K562 (cell line): ENCODE measurements around the gene SCN1B. TPM values are rescaled to one million over a fixed set of nuclear protein-coding genes. Genes with fewer than 3 reads are reported as not detected.

Experiments used
- BCOR ChIP-seq: fragments of 450-650 bp; IDR thresholded peaks from 2 replicates; pipeline ENCODE4 v1.6.1; 2016
- DACH1 ChIP-seq: fragments of 450-650 bp; IDR thresholded peaks from 2 replicates; pipeline ENCODE4 v1.6.1; 2018; ENCODE audit not compliant: partially characterized antibody
- DPF2 ChIP-seq: fragments of 450-650 bp; IDR thresholded peaks from 2 replicates; pipeline ENCODE4 v1.6.1; 2016
- EHMT2 ChIP-seq: fragments of 450-650 bp; IDR thresholded peaks from 2 replicates; pipeline ENCODE4 v1.6.1; 2018; ENCODE audit warnings: antibody characterized with exemption
- JUN ChIP-seq, 2 experiments: sonication (generic) in 1 of 2; formaldehyde crosslinking in 1 of 2; IDR thresholded peaks; 2 replicates each; pipeline versions ENCODE4 v1.6.1 to v1.8.0; 2012 to 2022; ENCODE audit warnings: borderline replicate concordance in 2 of 2, mild to moderate bottlenecking in 2 of 2, improper control_type of control experiment in 1 of 2, low read depth in 1 of 2, low read length in 1 of 2, missing genetic modification reagents in 1 of 2
- MAZ ChIP-seq, 2 experiments: fragments of 450-650 bp in 1 of 2; sonication (generic) in 1 of 2; formaldehyde crosslinking; IDR thresholded peaks in 1 of 2; conservative IDR thresholded peaks in 1 of 2; 2 replicates each; pipeline versions ENCODE4 v1.4.0 to v1.5.0; 2020; ENCODE audit warnings: mild to moderate bottlenecking in 1 of 2, missing genetic modification reagents in 1 of 2
- PHF21A ChIP-seq: fragments of 450-650 bp; IDR thresholded peaks from 2 replicates; pipeline ENCODE4 v1.6.1; 2017; ENCODE audit warnings: low read depth, borderline replicate concordance
- RBBP5 ChIP-seq: fragments of 200-600 bp; sonication (generic); IDR thresholded peaks from 2 replicates; pipeline ENCODE4 v1.6.1; 2012; ENCODE audit warnings: borderline replicate concordance, mild to moderate bottlenecking, low read length, control low read depth, inconsistent platforms; ENCODE audit not compliant: insufficient read depth, poor library complexity, severe bottlenecking
- RBM14 ChIP-seq: fragments of 200-400 bp; formaldehyde crosslinking; IDR thresholded peaks from 2 replicates; pipeline ENCODE4 v1.6.1; 2018; ENCODE audit warnings: low read depth, mild to moderate bottlenecking, low read length, moderate library complexity, borderline replicate concordance; ENCODE audit not compliant: insufficient read depth
- polyA plus RNA-seq, 8 experiments: library from polyadenylated mRNA; depleted of rRNA in 4 of 8; stranded (reverse) in 5 of 8; unstranded in 3 of 8; fragments of >200 nt; fragmentation: Nextera tagmentation in 2 of 8; fragmentation: Illumina TruSeq in 1 of 8; extraction: Ambion mirVana in 2 of 8; extraction: Trizol in 1 of 8; gene quantifications; 2 replicates each; pipeline versions ENCODE4 v1.2.1 to v1.2.3, GENCODE V29; 2011 to 2014; ENCODE audit warnings: inconsistent platforms in 1 of 8, missing spikeins in 1 of 8
- total RNA-seq, 7 experiments: library from RNA; depleted of rRNA in 6 of 7; stranded (reverse); fragments of >200 nt in 6 of 7; fragmentation: Illumina TruSeq in 2 of 7; extraction: Trizol in 2 of 7; gene quantifications; 2 replicates each; pipeline versions ENCODE4 v1.2.1 to v1.2.3, GENCODE V29; 2011 to 2021; ENCODE audit warnings: low replicate concordance in 1 of 7
- TF ChIP-seq, protein P1 (sequence below): fragments of 450-650 bp; formaldehyde crosslinking; IDR thresholded peaks from 2 replicates; pipeline ENCODE4 v1.4.0; 2022; ENCODE audit warnings: missing genetic modification characterization
- TF ChIP-seq, protein P2 (sequence below): sonication (generic); formaldehyde crosslinking; IDR thresholded peaks from 2 replicates; pipeline ENCODE4 v1.8.0; 2022; ENCODE audit warnings: missing genetic modification reagents, mild to moderate bottlenecking, moderate library complexity, borderline replicate concordance
- TF ChIP-seq, protein P3 (sequence below): fragments of 450-650 bp; IDR thresholded peaks from 2 replicates; pipeline ENCODE4 v1.6.1; 2016; ENCODE audit warnings: low read depth
- TF ChIP-seq, protein P4 (sequence below): fragments of 450-650 bp; IDR thresholded peaks from 2 replicates; pipeline ENCODE4 v1.6.1; 2016; ENCODE audit warnings: antibody characterized with exemption

SCN1B gene
- total and polyA plus RNA-seq, 9 of the 15 experiments (the other 6 are each of a cell fraction or from before 2014, with no cell fraction given), result 0.03 to 2.5 (median 0.91) TPM

DNA sequence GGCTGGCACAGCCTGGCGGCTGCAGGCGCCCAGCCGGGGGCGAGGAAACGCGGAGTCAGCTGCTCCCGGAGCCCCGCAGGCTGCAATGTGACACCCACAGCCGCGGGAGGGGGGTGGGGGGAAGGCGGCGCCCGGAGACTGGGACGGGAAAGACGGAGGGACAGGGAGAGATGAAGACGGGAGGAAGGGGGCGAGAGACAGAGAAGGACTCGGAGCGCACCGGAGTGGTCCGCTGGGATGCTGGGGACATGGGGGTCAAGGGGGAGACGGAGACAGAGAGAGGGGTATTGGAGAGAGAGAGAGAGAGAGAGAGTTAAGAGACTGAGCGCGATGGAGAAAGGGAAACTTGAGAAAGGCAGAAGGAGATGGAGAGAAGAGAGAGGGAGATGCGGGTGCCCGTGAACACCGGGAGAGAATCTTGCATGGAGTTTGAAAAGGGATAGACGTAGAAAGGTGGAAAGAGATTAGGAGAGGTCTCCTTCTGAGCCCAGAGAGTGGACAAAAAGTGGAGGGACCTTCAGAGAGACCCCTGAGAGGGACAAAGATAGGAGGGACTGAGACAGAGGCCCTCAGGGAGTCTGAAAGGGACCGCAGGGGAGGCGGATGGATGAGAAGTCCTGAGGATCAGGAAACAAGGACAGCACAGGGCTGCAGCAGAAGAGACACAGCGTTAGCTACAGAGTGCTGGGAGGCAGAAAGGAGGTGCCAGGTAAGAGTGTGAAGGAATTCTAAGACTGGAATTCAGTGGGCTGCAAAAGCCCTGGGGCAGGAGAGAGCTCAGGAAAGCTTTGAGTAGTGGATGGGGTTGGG is 1.0 kb downstream of the SCN1B start (continued):
- TF ChIP-seq, protein P1, sequence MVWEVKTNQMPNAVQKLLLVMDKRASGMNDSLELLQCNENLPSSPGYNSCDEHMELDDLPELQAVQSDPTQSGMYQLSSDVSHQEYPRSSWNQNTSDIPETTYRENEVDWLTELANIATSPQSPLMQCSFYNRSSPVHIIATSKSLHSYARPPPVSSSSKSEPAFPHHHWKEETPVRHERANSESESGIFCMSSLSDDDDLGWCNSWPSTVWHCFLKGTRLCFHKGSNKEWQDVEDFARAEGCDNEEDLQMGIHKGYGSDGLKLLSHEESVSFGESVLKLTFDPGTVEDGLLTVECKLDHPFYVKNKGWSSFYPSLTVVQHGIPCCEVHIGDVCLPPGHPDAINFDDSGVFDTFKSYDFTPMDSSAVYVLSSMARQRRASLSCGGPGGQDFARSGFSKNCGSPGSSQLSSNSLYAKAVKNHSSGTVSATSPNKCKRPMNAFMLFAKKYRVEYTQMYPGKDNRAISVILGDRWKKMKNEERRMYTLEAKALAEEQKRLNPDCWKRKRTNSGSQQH, result 0 out of 2 replicates have a peak, but pooled peaks have one; percentile 36
- TF ChIP-seq RBM14 (no peak), DPF2 (peak; percentile 23; the same call in 1 of the 2 replicates), RBBP5 (peak; percentile 7), BCOR (peak; percentile 48; the same call in 1 of the 2 replicates), PHF21A (0 out of 2 replicates have a peak, but pooled peaks have one; percentile 45), DACH1 (peak; percentile 10), EHMT2 (0 out of 2 replicates have a peak, but pooled peaks have one; percentile 22), JUN (IDR thresholded peaks at IDR 0.05; ENCODE audit: borderline replicate concordance, low read depth, low read length) (no peak), JUN (CRISPR knock-in tag; IDR thresholded peaks at IDR 0.05; ENCODE audit: borderline replicate concordance) (no peak), MAZ (CRISPR knock-in tag; conservative IDR thresholded peaks at IDR 0.05 in 1 of 2, IDR thresholded peaks at IDR 0.05 in 1 of 2) (no peak)
- TF ChIP-seq, protein P2, sequence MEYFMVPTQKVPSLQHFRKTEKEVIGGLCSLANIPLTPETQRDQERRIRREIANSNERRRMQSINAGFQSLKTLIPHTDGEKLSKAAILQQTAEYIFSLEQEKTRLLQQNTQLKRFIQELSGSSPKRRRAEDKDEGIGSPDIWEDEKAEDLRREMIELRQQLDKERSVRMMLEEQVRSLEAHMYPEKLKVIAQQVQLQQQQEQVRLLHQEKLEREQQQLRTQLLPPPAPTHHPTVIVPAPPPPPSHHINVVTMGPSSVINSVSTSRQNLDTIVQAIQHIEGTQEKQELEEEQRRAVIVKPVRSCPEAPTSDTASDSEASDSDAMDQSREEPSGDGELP (CRISPR knock-in tag), result peak; percentile 50; the same call in 1 of the 2 replicates
- TF ChIP-seq, protein P3, sequence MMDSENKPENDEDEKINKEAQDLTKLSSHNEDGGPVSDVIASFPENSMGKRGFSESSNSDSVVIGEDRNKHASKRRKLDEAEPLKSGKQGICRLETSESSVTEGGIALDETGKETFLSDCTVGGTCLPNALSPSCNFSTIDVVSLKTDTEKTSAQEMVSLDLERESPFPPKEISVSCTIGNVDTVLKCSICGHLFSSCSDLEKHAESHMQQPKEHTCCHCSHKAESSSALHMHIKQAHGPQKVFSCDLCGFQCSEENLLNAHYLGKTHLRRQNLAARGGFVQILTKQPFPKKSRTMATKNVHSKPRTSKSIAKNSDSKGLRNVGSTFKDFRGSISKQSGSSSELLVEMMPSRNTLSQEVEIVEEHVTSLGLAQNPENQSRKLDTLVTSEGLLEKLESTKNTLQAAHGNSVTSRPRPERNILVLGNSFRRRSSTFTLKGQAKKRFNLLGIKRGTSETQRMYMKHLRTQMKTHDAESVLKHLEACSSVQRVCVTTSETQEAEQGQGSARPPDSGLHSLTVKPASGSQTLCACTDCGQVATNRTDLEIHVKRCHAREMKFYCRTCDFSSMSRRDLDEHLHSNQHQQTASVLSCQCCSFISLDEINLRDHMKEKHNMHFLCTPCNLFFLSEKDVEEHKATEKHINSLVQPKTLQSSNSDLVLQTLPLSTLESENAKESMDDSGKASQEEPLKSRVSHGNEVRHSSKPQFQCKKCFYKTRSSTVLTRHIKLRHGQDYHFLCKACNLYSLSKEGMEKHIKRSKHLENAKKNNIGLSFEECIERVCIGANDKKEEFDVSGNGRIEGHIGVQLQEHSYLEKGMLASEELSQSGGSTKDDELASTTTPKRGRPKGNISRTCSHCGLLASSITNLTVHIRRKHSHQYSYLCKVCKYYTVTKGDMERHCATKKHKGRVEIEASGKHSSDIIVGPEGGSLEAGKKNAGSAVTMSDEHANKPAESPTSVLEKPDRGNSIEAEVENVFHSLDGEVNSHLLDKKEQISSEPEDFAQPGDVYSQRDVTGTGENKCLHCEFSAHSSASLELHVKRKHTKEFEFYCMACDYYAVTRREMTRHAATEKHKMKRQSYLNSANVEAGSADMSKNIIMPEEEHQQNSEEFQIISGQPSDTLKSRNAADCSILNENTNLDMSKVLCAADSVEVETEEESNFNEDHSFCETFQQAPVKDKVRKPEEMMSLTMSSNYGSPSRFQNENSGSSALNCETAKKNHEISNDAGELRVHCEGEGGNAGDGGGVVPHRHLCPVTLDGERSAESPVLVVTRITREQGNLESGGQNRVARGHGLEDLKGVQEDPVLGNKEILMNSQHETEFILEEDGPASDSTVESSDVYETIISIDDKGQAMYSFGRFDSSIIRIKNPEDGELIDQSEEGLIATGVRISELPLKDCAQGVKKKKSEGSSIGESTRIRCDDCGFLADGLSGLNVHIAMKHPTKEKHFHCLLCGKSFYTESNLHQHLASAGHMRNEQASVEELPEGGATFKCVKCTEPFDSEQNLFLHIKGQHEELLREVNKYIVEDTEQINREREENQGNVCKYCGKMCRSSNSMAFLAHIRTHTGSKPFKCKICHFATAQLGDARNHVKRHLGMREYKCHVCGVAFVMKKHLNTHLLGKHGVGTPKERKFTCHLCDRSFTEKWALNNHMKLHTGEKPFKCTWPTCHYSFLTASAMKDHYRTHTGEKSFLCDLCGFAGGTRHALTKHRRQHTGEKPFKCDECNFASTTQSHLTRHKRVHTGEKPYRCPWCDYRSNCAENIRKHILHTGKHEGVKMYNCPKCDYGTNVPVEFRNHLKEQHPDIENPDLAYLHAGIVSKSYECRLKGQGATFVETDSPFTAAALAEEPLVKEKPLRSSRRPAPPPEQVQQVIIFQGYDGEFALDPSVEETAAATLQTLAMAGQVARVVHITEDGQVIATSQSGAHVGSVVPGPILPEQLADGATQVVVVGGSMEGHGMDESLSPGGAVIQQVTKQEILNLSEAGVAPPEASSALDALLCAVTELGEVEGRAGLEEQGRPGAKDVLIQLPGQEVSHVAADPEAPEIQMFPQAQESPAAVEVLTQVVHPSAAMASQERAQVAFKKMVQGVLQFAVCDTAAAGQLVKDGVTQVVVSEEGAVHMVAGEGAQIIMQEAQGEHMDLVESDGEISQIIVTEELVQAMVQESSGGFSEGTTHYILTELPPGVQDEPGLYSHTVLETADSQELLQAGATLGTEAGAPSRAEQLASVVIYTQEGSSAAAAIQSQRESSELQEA, result 0 out of 2 replicates have a peak, but pooled peaks have one; percentile 14
- TF ChIP-seq, protein P4, sequence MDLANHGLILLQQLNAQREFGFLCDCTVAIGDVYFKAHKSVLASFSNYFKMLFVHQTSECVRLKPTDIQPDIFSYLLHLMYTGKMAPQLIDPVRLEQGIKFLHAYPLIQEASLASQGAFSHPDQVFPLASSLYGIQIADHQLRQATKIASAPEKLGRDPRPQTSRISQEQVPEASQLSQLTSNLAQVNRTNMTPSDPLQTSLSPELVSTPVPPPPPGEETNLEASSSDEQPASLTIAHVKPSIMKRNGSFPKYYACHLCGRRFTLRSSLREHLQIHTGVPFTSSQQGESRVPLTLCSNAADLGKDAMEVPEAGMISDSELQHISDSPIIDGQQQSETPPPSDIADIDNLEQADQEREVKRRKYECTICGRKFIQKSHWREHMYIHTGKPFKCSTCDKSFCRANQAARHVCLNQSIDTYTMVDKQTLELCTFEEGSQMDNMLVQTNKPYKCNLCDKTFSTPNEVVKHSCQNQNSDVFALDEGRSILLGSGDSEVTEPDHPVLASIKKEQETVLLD, result peak; percentile 60; the same call in 1 of the 2 replicates
